Measurements from ENCODE around the gene CXorf38.
A peak's percentile ranks its signal among the peaks of the same experiment; 100 is the strongest.

The CXorf38 gene

DNA sequence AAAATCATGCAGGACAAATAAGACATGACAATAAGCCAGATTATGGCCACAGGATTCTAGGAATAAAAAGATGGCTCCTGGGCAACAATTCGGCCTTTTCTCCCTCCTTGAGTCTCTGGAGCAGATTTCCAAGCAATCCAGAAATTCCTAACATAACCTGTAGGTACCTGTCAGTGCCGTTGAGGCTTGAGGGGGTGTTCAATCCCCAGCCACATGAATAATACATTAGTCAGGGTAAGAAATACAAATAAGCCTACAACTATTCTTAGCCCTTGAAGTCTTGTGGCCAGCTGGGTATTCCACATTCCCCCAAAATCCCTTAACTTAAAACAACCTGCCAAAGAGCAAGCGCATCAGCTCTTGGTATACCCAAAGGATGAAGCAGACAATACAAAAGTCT lies 9.7 kb downstream of the CXorf38 start:
- TF ChIP-seq, protein P1, sequence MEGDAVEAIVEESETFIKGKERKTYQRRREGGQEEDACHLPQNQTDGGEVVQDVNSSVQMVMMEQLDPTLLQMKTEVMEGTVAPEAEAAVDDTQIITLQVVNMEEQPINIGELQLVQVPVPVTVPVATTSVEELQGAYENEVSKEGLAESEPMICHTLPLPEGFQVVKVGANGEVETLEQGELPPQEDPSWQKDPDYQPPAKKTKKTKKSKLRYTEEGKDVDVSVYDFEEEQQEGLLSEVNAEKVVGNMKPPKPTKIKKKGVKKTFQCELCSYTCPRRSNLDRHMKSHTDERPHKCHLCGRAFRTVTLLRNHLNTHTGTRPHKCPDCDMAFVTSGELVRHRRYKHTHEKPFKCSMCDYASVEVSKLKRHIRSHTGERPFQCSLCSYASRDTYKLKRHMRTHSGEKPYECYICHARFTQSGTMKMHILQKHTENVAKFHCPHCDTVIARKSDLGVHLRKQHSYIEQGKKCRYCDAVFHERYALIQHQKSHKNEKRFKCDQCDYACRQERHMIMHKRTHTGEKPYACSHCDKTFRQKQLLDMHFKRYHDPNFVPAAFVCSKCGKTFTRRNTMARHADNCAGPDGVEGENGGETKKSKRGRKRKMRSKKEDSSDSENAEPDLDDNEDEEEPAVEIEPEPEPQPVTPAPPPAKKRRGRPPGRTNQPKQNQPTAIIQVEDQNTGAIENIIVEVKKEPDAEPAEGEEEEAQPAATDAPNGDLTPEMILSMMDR (IDR thresholded peaks at IDR 0.05; ENCODE audit: insufficient read depth, low read depth, low read length, missing control alignments) = no peak
- H3K4me3 ChIP-seq (ENCODE audit: low read length) = no peak overlapping the region
- DNase-seq (ENCODE audit: low read depth) = peak; percentile 65

DNA sequence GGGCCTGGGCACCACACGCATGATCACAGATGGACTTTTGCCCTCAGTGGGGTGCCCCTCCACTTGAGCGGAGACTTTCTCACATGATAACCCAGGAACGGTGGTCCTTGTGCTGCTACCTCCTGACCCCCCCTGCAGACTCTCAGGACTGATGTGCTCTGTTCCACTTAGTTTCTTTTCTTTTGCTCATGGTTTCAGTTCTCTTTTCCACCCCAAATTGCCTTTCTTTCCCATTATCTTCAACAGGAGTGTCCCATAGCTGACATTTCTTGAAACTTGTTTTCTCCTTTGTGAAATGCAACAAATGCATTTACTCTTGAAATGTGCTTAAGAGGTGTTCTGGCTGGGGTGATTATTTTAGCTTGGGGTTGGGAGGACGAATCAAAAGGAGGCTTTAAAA lies 15.2 kb downstream of the CXorf38 start:
- DNase-seq (ENCODE audit: low read depth) = no peak
- TF ChIP-seq, protein P1 (IDR thresholded peaks at IDR 0.05; ENCODE audit: insufficient read depth, low read depth, low read length, missing control alignments) = no peak
- H3K4me3 ChIP-seq (ENCODE audit: low read length) = no peak overlapping the region

DNA sequence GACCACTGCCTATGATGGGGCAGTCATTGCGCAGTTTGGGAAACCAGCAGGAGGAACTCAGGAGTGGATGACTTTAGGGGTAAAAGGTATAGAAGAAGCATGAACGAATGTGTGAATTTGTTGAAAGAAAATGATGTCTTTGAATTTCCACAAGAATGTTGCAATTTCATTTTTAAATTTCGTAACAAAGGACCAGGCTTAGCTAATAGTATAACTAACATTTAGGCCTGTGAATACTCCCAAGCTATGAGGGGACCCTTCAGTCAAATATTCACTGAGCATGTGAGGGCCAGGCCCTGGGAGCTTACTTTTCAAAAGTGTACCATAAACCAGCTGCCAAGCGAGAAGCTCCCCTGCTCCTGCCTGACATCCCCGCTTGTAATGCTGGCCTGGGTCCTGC lies 18.9 kb downstream of the CXorf38 start:
- no peak overlapping the region for H3K4me3 ChIP-seq (ENCODE audit: low read length)
- TF ChIP-seq, protein P1 (IDR thresholded peaks at IDR 0.05; ENCODE audit: insufficient read depth, low read depth, low read length, missing control alignments) = no peak
- DNase-seq (ENCODE audit: low read depth) = no peak

DNA sequence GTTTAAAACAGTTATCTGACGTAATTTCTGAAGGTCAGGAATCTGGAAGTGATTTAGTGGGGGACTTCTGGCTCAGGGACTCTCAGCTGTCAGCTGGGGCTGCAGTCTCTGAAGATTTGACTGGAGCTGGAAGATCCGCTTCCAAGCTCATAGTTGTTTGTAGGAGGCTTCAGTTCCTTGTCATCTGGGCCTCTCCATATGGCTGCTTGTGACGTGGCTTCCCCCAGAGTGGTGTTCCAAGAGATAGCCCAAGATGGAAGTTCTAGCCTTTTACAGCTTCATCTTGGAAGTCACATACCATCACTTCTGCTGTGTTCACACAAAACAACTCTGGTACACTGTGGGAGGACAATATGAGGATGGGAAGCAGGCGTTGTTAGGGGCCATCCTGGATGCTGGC lies 22.1 kb downstream of the CXorf38 start:
- H3K4me3 ChIP-seq (ENCODE audit: low read length) = no peak overlapping the region
- TF ChIP-seq, protein P1 (IDR thresholded peaks at IDR 0.05; ENCODE audit: insufficient read depth, low read depth, low read length, missing control alignments) = no peak
- no peak for DNase-seq (ENCODE audit: low read depth)

DNA sequence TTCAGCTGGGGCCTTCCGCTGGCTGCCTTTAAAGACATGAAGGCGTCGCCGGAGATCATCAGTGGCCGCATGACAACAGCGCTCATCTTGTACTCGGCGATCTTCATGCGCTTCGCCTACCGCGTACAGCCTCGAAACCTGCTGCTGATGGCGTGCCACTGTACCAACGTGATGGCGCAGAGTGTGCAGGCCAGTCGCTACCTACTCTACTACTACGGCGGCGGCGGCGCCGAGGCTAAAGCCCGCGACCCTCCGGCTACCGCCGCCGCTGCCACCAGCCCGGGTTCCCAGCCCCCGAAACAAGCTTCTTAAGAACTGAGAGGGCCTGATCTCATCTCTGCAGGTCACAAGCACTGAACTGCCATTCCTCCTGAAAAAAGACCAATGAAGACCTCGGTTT lies 23.7 kb downstream of the CXorf38 start:
- TF ChIP-seq, protein P1 (IDR thresholded peaks at IDR 0.05; ENCODE audit: insufficient read depth, low read depth, low read length, missing control alignments) = no peak
- no peak for DNase-seq (ENCODE audit: low read depth)
- H3K4me3 ChIP-seq (ENCODE audit: low read length) = no peak overlapping the region

DNA sequence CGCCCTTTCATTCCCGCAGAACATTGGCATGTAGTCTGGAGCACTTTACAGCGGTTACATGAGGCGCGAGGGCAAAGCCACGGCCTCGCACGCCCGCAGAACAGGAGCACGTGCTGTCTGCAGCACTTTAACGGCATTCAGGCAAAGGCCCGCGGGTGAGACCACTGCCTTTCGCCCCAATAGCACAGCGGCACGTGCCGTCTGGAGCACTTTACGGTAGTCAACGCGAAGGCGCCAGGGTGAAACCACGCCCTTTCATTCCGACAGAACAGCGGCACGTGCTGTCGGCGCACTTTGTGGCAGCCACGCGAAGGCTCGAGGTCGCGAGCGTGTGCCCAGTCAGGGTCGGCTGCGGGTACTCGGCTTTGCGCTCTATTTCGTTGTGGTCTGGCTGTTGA lies 24.2 kb downstream of the CXorf38 start, which contains the start of gene MPC1L:
MPC1L (plus strand) TSS at position 290 of the 398 bp plus-strand sequence. CDS start 138 bp downstream, outside the sequence.
- no peak for DNase-seq (ENCODE audit: low read depth)
- no peak within 1 kb of the TSS for H3K4me3 ChIP-seq (ENCODE audit: low read length)
- TF ChIP-seq, protein P1 (IDR thresholded peaks at IDR 0.05; ENCODE audit: insufficient read depth, low read depth, low read length, missing control alignments) = no peak

DNA sequence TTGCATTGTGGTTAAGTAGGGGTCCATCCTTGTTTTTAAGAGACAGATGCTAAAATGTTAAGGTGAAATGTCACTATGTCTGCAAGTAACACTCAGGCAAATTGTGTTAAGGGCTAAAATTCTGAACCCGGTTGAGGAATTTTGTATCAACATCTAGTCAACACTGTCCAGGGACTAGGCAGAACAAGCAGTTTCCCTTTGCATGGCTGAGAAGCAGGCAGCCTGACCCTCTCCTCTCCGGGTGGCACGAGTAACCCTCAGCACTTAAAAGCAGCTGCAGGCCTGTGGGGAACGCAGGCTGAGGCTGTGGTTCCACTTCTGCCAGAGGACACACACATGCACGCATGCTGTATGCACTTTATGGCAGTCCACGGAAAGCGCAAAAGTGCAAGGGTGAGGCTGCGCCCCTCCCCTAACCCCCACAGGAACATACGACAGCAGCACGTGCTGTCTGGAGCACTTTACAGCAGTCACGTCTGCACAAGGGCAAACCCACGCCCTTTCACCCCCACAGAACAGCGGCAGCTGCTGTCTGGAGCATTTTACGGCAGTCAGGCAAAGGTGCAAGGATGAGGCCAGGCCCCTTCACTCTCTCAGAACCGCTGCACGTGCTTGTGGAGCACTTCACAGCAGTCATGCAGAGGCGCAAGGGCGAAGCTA lies 24.8 kb downstream of the CXorf38 start:
- TF ChIP-seq, protein P1 (IDR thresholded peaks at IDR 0.05; ENCODE audit: insufficient read depth, low read depth, low read length, missing control alignments) = no peak
- no peak for DNase-seq (ENCODE audit: low read depth)
- H3K4me3 ChIP-seq (ENCODE audit: low read length) = no peak overlapping the region

All from epithelial cell of esophagus (primary cell).